GM12874 (cell line): ENCODE data around the gene MTSS2.

ENCODE experiments used
- TF ChIP-seq, protein P1 (sequence below): IDR thresholded peaks from 2 replicates; pipeline ENCODE4 v1.5.1; 2011; ENCODE audit warnings: low read depth, mild to moderate bottlenecking, control low read depth, low read length, moderate library complexity; ENCODE audit not compliant: insufficient read depth

Gene MTSS2

DNA sequence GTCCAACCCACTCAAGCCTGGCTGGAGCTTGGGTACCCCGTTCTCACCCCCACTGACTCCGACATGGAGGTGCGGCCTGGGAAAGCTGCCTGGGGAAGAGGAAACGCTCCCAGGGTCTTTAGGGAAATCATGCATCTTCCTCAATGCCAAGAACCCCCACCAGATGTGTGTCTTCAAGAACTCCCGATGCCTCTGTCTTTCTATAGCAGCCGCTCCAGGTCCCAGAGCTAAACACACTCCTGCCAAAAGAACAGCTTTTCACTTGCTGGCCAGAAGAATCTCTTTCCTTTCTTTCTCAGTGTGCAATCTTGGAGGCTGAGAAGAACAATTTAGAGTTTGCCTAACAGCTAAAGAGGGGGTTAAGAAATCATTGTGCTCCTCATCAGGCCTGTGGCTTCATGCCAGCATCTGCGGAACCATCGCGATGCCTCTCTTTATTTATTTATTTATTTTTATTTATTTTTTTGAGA, 41.1 kb upstream of the MTSS2 start:
- TF ChIP-seq, protein P1, sequence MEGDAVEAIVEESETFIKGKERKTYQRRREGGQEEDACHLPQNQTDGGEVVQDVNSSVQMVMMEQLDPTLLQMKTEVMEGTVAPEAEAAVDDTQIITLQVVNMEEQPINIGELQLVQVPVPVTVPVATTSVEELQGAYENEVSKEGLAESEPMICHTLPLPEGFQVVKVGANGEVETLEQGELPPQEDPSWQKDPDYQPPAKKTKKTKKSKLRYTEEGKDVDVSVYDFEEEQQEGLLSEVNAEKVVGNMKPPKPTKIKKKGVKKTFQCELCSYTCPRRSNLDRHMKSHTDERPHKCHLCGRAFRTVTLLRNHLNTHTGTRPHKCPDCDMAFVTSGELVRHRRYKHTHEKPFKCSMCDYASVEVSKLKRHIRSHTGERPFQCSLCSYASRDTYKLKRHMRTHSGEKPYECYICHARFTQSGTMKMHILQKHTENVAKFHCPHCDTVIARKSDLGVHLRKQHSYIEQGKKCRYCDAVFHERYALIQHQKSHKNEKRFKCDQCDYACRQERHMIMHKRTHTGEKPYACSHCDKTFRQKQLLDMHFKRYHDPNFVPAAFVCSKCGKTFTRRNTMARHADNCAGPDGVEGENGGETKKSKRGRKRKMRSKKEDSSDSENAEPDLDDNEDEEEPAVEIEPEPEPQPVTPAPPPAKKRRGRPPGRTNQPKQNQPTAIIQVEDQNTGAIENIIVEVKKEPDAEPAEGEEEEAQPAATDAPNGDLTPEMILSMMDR = no peak

DNA sequence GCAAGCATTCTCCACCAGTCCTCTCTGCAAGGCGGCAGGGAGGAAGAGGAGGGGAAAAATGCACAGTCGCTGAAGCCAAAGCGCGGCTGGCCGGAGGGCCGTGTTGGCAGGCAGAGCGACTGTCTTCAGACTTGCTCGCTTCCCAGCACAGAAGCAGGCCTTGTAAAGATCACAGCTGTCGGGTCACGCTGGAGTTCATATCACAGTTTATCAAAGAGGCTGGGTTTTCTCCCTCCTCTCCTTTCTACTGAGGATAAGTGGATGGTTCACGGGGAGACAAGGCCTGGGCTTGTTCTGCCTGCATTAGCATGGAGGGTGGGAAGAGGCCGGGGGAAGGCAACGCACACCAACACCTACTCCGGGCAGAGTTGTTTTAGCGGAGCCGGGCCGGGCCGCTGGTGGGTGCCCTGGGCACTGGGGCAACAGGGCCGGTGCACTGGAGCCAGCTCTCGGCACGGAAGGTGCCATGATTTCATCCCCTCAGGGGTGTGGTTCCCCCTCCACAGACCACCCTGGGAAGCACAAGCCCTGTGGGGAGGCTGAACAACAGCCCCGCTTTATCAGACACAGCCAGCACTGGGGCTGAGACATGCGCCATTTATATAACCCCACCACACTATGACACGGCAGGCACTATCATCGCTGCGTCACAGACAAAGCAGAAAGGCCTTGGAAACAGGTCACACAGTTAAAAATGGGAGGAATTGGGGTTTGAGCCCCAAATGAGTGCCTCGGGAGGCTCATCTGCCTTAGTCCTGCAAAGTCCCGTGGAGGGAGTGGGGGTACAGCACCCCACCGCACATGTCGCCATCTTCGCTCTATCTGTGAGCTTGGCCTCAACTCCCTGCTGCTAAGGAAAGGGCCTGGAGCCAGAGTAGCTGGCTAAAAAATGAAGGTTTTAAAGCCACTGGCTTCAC, 40.3 kb upstream of the MTSS2 start:
- TF ChIP-seq, protein P1 = no peak

DNA sequence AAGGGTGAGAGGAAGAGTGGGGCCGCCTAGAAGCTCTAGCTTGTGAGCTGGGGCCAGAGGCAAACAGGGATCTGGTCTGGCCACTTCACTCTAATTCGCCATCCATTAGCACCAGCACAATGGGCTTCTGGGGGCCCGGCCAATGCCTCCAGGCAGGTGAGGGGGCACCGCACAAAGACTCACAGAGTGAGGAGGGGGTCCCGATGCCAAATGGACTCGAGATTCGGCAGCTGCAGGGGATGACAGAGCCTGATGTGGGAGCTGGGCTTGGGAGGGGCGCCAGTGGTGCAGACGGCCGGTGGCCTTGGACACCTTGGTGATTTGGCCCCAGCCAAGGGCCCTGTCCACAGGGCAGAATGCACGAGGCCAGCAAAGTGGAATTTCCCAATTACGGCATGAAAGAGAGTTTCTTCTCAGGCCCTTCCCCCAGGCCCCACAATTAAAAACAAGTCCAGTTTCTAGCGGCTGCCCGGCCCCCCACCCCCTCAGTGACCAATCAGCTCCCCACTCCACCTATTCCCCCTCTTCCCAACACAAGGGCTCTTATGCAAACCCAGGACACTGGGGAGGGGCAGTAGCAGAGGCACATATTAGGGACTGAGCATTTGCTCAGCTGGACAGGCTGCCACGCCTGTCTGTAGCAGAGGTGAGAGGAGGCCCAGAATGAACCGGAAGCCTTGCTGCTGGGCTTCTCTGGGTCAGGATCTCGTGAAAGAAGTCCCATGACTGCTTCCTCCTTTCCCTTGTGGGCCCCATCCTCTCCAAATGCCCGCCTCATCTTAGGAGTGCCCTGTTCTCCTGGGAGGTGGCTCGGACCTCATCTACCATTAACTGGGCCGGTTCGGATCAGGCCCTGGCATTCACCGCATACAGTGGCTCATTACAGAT, 39.4 kb upstream of the MTSS2 start:
- TF ChIP-seq, protein P1 = no peak

DNA sequence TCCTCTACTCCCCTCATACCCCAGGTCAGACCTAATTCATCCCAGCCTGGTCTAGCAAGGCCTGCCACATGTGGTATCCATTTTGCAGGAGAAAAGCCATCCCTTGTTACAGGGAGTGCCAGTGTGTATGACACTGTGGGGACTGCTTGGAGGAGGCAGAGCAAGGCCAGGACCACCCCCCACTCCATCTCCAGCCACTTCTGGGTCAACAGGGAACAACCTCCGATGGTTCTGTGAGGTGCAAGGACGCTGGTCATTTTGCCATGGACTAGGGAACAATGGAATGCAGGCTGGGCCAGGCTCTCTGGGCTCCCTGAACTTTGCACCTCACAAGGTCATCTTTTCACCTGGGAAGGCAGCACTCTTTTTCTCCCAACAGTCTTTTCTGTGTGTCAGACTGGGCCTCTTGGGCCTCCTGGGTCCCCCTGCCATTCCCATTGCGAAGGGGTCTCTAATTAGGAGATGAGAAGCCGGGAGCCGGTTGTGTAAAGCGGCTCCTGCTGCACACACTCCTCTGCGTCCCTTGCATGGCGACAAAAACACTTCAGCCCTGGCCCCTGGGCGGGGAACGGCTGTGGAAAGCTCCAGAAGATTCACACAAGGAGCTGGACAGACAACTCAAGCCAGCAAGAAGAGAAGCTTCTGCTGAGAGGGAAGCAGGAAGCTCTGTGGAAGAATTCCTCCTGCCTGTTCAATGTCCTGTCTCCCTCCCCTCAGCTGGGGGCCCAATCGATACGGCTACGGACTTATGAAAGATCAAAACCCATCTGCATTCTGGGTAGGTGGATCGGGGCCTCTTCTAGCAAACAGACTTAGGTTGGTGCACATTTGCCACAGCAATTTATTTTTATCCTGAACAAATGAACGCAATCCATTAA, 38.5 kb upstream of the MTSS2 start:
- TF ChIP-seq, protein P1 = no peak

DNA sequence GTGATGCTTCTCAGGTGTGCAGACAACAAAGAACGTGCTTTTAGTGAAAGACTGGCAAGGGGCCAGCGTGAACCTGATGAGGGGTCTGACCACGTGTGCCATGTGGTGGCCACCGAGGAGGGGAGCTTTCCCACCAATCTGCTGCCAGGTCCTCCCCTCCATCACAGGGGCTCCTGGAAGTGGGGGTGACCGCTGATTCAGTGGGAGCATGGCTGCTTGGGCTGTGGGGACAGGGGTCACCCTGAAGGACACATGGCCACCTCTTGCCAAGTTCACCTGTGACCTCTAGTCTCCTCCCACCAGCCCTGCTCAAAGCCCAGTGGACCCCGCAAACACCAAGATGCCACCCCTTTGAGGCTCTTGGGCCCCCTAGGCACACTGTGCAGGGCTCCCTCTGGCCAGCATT, 37.9 kb upstream of the MTSS2 start:
- TF ChIP-seq, protein P1 = no peak

DNA sequence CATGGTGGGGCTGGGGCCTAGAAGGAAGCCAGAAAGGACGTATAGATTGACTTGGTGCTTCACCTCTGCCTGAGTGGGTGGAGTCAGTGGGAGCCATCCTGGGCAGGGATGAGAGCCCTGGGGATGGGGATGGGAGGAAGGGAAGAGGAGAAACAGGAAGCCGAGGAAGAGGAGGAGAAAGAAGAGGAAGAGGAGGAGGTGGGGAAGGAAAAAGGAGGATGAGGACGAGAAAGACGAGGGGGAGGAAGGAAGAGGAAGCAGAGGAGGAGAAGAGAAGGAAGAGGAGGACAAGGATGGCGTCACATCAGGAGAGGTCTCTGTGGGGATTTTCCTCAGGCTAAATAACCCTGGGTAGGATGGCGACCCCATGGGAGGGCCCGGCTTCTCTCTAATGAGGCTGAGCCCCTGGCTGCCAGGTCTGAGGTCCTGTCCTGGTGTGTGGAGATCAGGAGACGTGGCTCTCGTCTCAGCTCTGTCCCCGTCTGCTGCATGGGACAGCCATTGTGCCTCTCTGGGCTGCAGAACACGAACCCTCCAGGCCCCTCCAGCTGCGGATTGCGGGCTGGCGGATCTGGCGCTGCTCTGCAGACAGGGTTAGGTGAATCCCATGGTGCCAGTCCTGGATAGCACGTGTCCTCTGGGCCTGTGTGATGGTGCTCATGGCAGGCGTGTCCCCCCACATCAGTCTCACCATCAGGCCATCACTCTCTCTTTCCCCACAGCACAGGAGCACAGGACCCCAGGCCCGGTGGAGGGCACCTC, 35.5 kb upstream of the MTSS2 start:
- TF ChIP-seq, protein P1 = no peak
